NCI-H2227 treated with DMSO at 0.1 percent for 48 hours (cell line): Measurements from ENCODE around the gene SPATA16.
"Not testable (repeated sequence)": the region's sequence is repeated elsewhere in the genome, so short reads cannot be mapped to it uniquely, and the experiment has no call there.

Experiments
- DNase-seq: peaks from one replicate; lab custom pipeline; 2025; lab: John Stamatoyannopoulos, UW

The SPATA16 gene

GRCh38 chr3:173004681-173005080, 136.4 kb downstream of the SPATA16 start:
- no peak for DNase-seq

DNA sequence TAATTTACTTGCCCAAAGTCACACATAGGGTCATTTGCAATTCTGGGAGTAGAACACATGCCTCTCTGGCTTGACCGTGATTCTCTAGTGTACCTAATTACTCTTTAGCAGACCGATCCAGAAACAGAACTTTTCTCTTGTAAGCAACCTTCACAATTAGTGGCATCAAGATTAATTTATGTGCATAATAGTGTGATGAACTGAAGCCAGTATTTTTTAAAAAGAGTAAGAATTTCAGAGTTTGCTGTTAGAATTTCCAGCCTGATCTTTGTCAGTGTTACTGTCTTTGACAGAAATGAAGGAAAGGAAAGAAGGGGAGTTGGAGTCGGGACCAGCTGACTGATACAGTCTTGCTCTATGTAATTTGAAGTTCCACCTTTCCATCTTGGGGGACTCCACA, 137.1 kb downstream of the SPATA16 start:
- DNase-seq = no peak

DNA sequence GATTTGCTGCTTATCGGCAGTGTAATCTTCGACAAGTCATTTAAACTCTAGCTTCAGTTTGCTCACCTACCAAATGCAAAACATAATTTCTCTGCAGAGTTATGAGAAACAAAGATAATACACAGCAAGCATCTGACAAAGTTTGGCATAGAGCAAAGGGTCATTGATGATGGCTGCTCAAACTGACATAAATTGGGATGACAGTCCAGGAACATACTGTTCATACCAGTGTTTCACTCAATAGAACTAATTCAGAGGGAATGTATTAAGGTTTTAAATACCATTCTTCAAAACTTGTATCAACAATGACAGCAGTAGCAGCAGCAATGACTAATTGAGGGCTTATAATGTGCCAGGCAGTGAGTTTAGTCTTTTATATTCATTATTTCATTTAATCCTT, 137.6 kb downstream of the SPATA16 start:
- no peak for DNase-seq

- DNase-seq = no peak
Measured at GRCh38 chr3:173001622-173002021, 139.4 kb downstream of the SPATA16 start.

DNA sequence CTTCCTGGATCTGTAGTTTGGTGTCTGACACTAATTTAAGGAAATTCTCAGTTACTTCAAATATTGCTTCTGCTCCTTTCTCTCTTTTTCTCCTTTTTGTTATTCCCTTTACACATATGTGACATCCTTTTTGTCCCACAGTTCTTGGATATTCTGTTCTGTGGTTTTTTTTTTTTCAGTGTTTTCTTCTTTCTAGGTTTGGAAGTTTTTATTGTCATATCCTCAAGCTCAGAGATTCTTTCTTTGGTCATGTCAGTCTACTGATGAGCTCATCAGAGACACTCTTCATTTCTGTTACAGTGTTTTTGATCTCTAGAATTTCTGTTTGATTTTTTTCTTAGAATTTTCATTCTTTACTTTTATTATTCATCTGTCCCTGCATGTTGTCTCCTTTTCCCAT, 140.5 kb downstream of the SPATA16 start:
- no peak for DNase-seq

DNA sequence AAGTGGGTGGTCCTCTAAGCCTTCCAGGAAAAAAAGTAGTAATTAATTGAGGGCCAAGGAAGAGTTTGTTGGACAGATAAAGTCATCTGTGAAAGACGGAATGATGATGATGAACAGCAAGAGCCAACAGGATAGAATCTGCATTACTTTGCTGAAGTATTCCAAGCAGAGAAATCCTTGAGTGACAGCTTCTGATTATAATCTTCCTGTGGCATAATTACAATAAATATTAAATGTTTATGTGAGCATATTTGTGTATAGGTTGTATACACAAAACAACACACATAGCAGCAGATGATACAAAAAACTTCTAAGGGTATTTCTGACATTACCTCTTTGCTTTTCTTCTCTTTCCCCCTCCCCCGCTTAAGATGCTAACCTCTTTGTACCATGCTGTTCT, 147.6 kb downstream of the SPATA16 start:
- no peak for DNase-seq

GRCh38 chr3:172991424-172991996, 149.5 kb downstream of the SPATA16 start:
- DNase-seq = no peak

DNA sequence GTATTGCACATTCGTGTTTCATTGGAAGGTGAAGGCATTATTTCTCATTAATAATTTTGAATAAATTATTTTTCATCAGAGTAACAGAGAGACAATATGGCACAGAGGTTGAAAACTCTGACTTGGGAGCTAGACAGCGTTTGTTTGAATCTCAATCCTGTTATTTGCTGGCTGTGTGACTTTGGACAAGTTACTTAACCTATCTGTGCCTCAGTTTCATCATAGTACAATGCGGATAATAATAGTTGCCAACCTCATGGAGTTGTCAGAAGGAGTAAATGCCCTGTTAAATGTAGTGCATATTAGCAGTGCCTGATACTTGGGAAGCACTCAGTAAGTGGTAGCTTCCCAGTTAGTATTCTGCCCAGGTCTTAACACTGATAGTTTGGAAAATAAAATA, 151.7 kb downstream of the SPATA16 start:
- no peak for DNase-seq

DNA sequence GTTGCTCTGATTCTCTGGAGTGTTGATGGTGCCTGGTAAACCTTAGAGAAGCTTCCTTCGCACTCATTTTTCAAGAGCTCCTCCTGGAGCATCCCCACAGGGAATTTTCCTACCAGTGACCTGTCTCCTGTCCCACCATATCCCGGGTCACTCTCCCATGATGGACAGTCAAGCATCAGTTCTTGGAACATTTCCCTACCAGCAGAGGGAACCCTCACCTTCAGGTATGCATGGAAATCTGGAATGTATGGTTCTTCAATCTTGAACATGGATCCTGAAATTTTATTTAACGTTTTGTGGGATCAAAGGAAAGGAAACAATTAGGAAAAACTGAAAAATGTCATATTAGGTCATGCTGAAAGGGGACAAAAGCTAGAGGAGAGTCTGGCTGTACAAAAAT, 153.8 kb downstream of the SPATA16 start:
- peak; percentile 31 for DNase-seq

DNA sequence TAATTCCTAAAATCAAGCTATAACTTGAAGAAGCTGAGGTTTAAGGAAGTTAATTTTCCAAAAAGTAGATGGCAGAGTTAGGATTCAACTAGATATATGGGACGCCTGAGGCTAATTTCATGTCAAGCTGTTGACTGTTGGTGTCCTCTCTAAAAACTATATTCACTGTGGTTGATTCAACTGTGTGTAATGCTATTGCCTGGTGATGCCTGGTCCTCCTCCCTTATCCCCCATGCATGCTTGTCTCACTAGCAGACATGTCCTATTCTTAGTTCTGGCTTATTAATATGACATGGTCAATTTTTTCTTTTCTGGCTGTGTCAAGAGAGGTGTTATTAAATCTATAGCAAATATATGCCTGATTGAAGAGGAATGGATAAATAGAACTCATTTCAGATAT, 156.1 kb downstream of the SPATA16 start:
- DNase-seq = no peak

- DNase-seq = peak; percentile 37
Measured at GRCh38 chr3:172982736-172983364, 158.2 kb downstream of the SPATA16 start.

GRCh38 chr3:172981407-172981983, 159.5 kb downstream of the SPATA16 start:
- no peak for DNase-seq

- DNase-seq = no peak
Measured at GRCh38 chr3:172980849-172981248, 160.2 kb downstream of the SPATA16 start.

DNA sequence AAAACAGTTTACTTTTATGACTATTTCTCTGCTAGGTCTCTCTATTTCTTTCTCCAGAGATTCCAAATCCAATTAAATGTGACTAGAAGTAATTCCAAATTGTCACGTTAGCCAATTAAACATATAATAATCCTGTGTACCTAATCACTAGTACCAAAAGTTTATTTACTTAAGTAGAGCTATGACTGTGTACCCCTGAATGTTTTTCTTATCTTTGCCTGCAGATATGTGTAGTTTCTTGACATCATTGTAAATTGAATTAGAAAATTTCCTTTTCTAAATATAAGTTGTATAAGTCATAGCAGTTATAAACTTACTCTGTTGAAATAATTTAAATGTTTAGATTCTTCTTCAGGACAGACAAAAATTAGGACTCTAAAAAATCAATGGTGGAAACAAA, 163.3 kb downstream of the SPATA16 start:
- DNase-seq = no peak

DNA sequence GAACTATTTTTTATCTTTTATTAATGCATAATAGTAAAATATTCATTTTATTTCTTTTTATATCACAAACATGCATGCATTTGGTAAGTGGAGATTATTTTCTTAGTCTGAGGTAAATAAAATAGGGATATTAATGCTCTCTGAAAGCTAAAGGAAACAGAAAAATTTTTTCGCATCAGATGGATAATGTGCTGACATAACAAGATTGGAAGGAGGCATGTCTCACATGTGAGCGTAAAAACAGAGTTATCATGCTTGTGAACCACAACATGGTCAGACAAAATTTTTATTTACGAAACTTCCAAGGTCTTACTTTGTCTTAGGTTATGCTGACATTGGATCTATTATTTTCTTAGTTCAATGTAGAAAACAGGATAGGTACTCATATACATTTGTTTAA, 166.1 kb downstream of the SPATA16 start:
- no peak for DNase-seq

DNA sequence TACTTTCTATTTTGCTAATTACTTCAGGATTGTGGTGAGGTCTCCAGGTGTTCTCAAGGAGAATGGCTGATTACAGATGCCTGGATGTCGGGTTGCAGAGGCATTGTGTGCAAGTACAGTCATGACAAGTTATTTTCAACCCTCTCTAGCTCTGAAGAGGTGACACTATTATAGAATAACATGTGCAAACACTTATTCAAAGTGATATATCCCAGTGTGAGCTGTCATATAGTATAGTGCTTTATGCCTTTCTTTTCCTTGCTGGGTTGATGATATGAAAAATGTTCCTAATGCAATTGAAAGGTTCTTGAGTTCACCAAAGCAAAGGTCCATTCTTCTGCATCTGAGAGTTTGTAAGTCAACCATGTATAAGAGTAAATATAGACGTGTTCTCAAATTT, 167.2 kb downstream of the SPATA16 start:
- DNase-seq = no peak

- no peak for DNase-seq
Measured at GRCh38 chr3:172972717-172973116, 168.3 kb downstream of the SPATA16 start.

DNA sequence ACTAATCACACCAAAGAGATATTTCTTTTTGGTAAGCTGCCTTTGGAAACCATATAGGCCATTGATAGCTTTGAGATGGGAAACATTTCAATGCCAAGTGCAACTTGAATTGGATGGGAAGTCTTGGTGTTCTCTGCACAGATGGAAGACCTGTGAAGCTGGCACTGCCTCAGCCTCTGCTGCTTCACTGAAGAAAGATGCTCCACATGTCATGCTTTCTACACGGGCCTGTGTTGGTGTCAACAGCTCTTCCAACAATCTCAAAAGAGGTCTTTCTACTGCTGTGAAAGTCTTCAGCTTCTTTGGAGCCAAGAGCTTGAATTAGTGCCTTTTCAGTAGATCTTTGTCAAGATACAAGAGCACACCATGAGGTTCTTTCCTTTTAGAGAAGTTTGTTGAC, 169.0 kb downstream of the SPATA16 start:
- no peak for DNase-seq

GRCh38 chr3:172968646-172969045, 172.4 kb downstream of the SPATA16 start:
- DNase-seq = no peak

- no peak for DNase-seq
Measured at GRCh38 chr3:172965256-172965655, 175.8 kb downstream of the SPATA16 start.

DNA sequence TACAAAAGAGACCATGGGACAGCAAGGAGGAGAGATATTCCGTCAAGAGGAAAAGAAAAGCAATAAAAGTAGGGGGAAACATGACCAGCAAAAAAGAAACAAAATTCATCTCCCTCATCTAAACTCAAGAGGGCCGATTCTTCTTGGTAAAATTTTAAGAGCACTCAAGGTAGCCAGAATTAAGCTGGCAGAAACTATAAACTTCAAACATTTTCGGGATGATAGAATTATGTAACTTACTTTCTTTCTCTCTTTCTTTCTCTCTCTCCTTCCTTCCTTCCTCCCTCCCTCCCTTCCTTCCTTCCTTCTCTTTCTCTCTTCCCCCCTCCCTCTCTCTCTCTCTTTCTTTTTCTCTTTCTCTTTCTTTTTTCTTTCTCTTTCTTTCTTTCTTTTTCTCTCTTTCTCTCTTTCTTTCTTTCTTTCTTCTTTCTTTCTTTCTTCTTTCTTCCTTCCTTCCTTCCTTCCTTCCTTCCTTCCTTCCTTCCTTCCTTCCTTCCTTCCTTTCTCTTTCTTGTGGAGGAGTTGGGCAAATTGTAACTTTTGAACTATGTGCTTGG, 180.3 kb downstream of the SPATA16 start:
- not testable (repeated sequence) for DNase-seq

DNA sequence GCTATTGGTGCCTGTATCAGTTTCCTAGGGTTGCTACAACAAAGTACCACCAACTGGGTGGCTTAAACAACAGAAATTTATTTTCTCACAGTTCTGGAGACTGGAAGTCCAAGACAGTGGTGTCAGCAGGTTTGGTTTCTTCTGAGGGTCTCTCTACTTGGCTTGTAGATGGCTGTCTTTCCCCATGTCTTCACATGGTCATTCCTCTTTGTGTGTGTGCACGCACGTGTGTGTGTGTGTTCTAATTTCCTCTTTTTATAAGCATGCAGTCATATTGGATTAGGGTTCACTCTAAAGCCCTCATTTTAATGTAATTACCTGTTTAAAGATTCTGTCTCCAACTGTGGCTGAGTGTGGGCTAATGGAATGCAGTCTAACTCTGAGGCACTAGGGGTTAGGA, 182.5 kb downstream of the SPATA16 start:
- DNase-seq = no peak

GRCh38 chr3:172953571-172953970, 187.5 kb downstream of the SPATA16 start:
- no peak for DNase-seq

DNA sequence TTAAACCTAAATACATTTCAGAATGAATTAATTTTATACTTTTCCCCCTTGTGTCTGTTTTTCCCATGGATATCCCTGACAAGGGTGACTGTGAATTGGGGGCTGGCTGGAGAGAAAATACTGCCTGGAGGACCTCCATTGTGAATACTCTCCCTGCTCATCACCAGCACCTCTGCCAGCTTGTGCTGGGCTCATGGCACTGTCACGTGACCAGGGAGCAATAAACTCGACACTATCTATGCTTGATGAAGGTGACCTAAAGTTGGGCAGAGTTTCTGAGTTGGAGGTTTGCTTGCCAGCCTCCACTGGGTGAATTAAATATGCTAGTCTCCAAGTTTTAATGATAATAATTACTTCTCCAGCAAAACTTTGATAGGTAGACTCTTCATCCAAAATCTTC, 189.5 kb downstream of the SPATA16 start:
- DNase-seq = no peak
